Astrocyte (in vitro differentiated cells and primary cell): ENCODE measurements around the gene PGA3.
"Not testable (repeated sequence)": the region's sequence is repeated elsewhere in the genome, so short reads cannot be mapped to it uniquely, and the experiment has no call there.

Source experiments
- EZH2 ChIP-seq: IDR thresholded peaks from 2 replicates; pipeline ENCODE4 v1.6.1; 2012; ENCODE audit warnings: mild to moderate bottlenecking, low read length, inconsistent platforms; ENCODE audit not compliant: insufficient read depth
- TF ChIP-seq, protein P1 (sequence below): IDR thresholded peaks from 2 replicates; pipeline ENCODE4 v1.5.1; 2011; ENCODE audit warnings: low read depth, mild to moderate bottlenecking, inconsistent platforms, low read length, moderate library complexity; ENCODE audit not compliant: insufficient read depth

DNA sequence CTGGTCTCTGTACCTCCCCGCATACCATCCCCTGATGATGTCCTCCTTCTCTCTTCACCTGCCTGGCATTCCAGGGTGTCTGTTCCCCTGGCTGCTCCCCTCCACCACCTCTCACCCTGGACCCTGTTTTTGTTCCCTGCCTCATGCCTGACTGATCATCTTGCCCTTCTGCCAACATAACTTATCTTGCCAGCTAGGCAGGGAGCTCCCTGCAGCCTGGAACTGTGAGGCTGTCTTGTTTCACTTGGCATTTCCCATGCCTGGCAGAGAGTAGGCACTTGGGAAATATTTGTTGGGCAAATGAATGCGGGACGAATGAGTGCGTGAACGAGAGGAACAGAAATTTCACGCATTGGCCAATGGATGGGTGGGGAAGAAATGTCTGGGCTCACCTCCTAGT lies 7.3 kb downstream of the PGA3 start:
- TF ChIP-seq, protein P1, sequence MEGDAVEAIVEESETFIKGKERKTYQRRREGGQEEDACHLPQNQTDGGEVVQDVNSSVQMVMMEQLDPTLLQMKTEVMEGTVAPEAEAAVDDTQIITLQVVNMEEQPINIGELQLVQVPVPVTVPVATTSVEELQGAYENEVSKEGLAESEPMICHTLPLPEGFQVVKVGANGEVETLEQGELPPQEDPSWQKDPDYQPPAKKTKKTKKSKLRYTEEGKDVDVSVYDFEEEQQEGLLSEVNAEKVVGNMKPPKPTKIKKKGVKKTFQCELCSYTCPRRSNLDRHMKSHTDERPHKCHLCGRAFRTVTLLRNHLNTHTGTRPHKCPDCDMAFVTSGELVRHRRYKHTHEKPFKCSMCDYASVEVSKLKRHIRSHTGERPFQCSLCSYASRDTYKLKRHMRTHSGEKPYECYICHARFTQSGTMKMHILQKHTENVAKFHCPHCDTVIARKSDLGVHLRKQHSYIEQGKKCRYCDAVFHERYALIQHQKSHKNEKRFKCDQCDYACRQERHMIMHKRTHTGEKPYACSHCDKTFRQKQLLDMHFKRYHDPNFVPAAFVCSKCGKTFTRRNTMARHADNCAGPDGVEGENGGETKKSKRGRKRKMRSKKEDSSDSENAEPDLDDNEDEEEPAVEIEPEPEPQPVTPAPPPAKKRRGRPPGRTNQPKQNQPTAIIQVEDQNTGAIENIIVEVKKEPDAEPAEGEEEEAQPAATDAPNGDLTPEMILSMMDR = not testable (repeated sequence)
- TF ChIP-seq EZH2 = not testable (repeated sequence)
